Naive thymus-derived CD8-positive, alpha-beta T cell (primary cell): Measurements from ENCODE around the gene RAB1A. TPM values are rescaled to one million over a fixed set of nuclear protein-coding genes. Genes with fewer than 3 reads are reported as not detected.

Experiments used
- ATAC-seq, 2 donors: fragments of 150-1000 bp; cut with Tn5 transposase in 1 of 2; sonication (Bioruptor Pico), chemical (Tn5 transposase) in 1 of 2; 1 replicate in 1 of 2; 2 replicates in 1 of 2; pipeline ENCODE4 v1.10.0; 2021; ENCODE audit warnings: mild to moderate bottlenecking in 2 of 2, moderate library complexity in 2 of 2
- POLR2A ChIA-PET: fragments of 350-600 bp; sonication (Branson Sonifier 250); formaldehyde crosslinking; loops from one replicate; lab custom pipeline; 2021; ENCODE audit warnings: antibody characterized with exemption; lab: Charles Lee
- DNase-seq, 10 donors: peaks; one replicate each; pipeline versions ENCODE4 v3.0.0 to v3.0.0-alpha.2; 2020 to 2022
- H3K27ac Mint-ChIP-seq, 10 donors: one replicate each; pipeline ENCODE4 v1.8.0; 2020 to 2022; ENCODE audit warnings: mild to moderate bottlenecking in 10 of 10, mixed read lengths in 10 of 10, moderate library complexity in 4 of 10, inconsistent platforms in 1 of 10
- H3K27me3 Mint-ChIP-seq, 5 donors: one replicate each; pipeline ENCODE4 v1.8.0; 2021 to 2022; ENCODE audit warnings: mixed read lengths in 5 of 5
- H3K36me3 Mint-ChIP-seq, 3 donors: one replicate each; pipeline ENCODE4 v1.8.0; 2020 to 2022; ENCODE audit warnings: mixed read lengths in 3 of 3, mild to moderate bottlenecking in 2 of 3, inconsistent platforms in 1 of 3
- H3K4me1 Mint-ChIP-seq, 4 donors: one replicate each; pipeline ENCODE4 v1.8.0; 2021 to 2022; ENCODE audit warnings: mixed read lengths in 4 of 4
- H3K4me3 Mint-ChIP-seq, 10 donors: one replicate each; pipeline ENCODE4 v1.8.0; 2020 to 2022; ENCODE audit warnings: mild to moderate bottlenecking in 10 of 10, mixed read lengths in 10 of 10, moderate library complexity in 6 of 10, inconsistent platforms in 1 of 10
- H3K9me3 Mint-ChIP-seq, 9 donors: one replicate each; pipeline ENCODE4 v1.8.0; 2020 to 2022; ENCODE audit warnings: mixed read lengths in 9 of 9, mild to moderate bottlenecking in 3 of 9, inconsistent platforms in 1 of 9, moderate library complexity in 1 of 9
- polyA plus RNA-seq, 3 donors: library from polyadenylated mRNA; unstranded; fragments of 300-500 nt; fragmentation: Illumina TruSeq; gene quantifications; one replicate each; pipeline ENCODE4 v1.2.3, GENCODE V29; 2021
- total RNA-seq, 8 experiments: library from RNA in 2 of 8; stranded (reverse) in 2 of 8; gene quantifications; one replicate each; pipeline ENCODE4 v1.2.3 and lab custom pipeline; 2021 to 2026

The RAB1A gene
- total and polyA plus RNA-seq, 5 experiments from 2014 or later = 38.8 to 51.8 (median 45.4) TPM

- POLR2A ChIA-PET = interaction anchor here (0.8 to 5.0 kb wide), 17 partner anchors 10 to 1467 kb away, joined by 3 to 64 read pairs (median 5); partner anchors contain the start of genes ACTR2, AFTPH, MDH1 and RAB1A
- Mint-ChIP-seq H3K27ac (peak overlapping the region; percentile 79 to 99 (median 96)), H3K4me1 (peaks cover 36 to 82% (median 74%) of the 10 kb centered on the region in 4 donors), H3K36me3 (peaks cover 0 to 2% (median 0%) of the 10 kb centered on the region in 3 donors), H3K9me3 (no peaks in the 10 kb centered on the region), H3K4me3 (peak overlapping the region; percentile 81 to 98 (median 96)), H3K27me3 (no peaks in the 10 kb centered on the region)
- ATAC-seq (peak; percentile 43 to 48), DNase-seq (peak in 5 of 10 donors; percentile 59 to 67 (median 60))
These were observed 74.3 kb downstream of the RAB1A start for GRCh38 chr2:65055422-65056214.

GRCh38 chr2:65054749-65055421 lies 75.0 kb downstream of the RAB1A start:
- Mint-ChIP-seq H3K36me3 (no peaks in the 10 kb centered on the region), H3K4me3 (peak overlapping the region; percentile 81 to 98 (median 96)), H3K4me1 (peaks cover 36 to 75% (median 69%) of the 10 kb centered on the region in 4 donors), H3K27me3 (no peaks in the 10 kb centered on the region), H3K27ac (peak overlapping the region in 9 of 10 donors; percentile 48 to 99 (median 95)), H3K9me3 (no peaks in the 10 kb centered on the region)
- no peak for ATAC-seq
- no peak for DNase-seq
- POLR2A ChIA-PET = interaction anchor here (0.9 to 5.0 kb wide), 11 partner anchors 9 to 1466 kb away, joined by 3 to 64 read pairs (median 5); partner anchors contain the start of genes ACTR2, AFTPH, MDH1 and RAB1A

GRCh38 chr2:65053199-65053598 lies 76.7 kb downstream of the RAB1A start:
- peak overlapping the region in 9 of 10 donors; percentile 62 to 88 (median 81) for H3K27ac Mint-ChIP-seq
- H3K36me3 Mint-ChIP-seq = no peaks in the 10 kb centered on the region
- DNase-seq = peak in 9 of 10 donors; percentile 16 to 78 (median 55)
- peak overlapping the region; percentile 38 to 81 (median 62) for H3K4me3 Mint-ChIP-seq
- H3K9me3 Mint-ChIP-seq = no peaks in the 10 kb centered on the region
- POLR2A ChIA-PET = interaction anchor here (0.6 to 1.7 kb wide), 4 partner anchors 12 to 135 kb away, joined by 4 to 5 read pairs (median 5); partner anchors contain the start of gene RAB1A
- H3K4me1 Mint-ChIP-seq = peaks cover 32 to 58% (median 54%) of the 10 kb centered on the region in 4 donors
- no peaks in the 10 kb centered on the region for H3K27me3 Mint-ChIP-seq
- ATAC-seq = peak; percentile 10 to 38

GRCh38 chr2:65050931-65051330 lies 79.0 kb downstream of the RAB1A start:
- POLR2A ChIA-PET = no interaction called here
- Mint-ChIP-seq H3K4me3 (no peak overlapping the region), H3K27ac (no peak overlapping the region)

GRCh38 chr2:65049010-65049639 lies 80.8 kb downstream of the RAB1A start:
- Mint-ChIP-seq H3K9me3 (peaks cover 0 to 14% (median 8%) of the 10 kb centered on the region in 9 donors), H3K36me3 (peaks cover 15 to 28% (median 27%) of the 10 kb centered on the region in 3 donors), H3K4me3 (no peak overlapping the region), H3K27me3 (no peaks in the 10 kb centered on the region), H3K4me1 (peaks cover 12 to 26% (median 23%) of the 10 kb centered on the region in 4 donors), H3K27ac (peak overlapping the region in 2 of 10 donors; percentile 16)
- no peak for DNase-seq
- POLR2A ChIA-PET = no interaction called here
- no peak for ATAC-seq

More at GRCh38 chr2:65050931-65051330, 79.0 kb downstream of the RAB1A start:
- DNase-seq (no peak), ATAC-seq (no peak)
- Mint-ChIP-seq H3K27me3 (no peaks in the 10 kb centered on the region), H3K4me1 (peaks cover 24 to 43% (median 41%) of the 10 kb centered on the region in 4 donors), H3K36me3 (peaks cover 0 to 12% (median 10%) of the 10 kb centered on the region in 3 donors), H3K9me3 (no peaks in the 10 kb centered on the region)

GRCh38 chr2:65046633-65047407 lies 83.1 kb downstream of the RAB1A start:
- peaks cover 0 to 23% (median 11%) of the 10 kb centered on the region in 9 donors for H3K9me3 Mint-ChIP-seq
- H3K27me3 Mint-ChIP-seq = no peaks in the 10 kb centered on the region
- no peak overlapping the region for H3K27ac Mint-ChIP-seq
- ATAC-seq = no peak
- H3K4me3 Mint-ChIP-seq = no peak overlapping the region
- peaks cover 17 to 42% (median 39%) of the 10 kb centered on the region in 3 donors for H3K36me3 Mint-ChIP-seq
- DNase-seq = no peak
- POLR2A ChIA-PET = interaction anchor here (0.7 to 2.1 kb wide), 3 partner anchors 9 to 83 kb away, joined by 4 to 6 read pairs (median 5); partner anchors contain the start of genes CEP68 and RAB1A
- peaks cover under 1 to 5% (median 3%) of the 10 kb centered on the region in 4 donors for H3K4me1 Mint-ChIP-seq

GRCh38 chr2:65045651-65046050 lies 84.3 kb downstream of the RAB1A start:
- Mint-ChIP-seq H3K27me3 (no peaks in the 10 kb centered on the region), H3K9me3 (peaks cover 0 to 23% (median 11%) of the 10 kb centered on the region in 9 donors), H3K4me1 (peaks cover 0 to 3% (median 1%) of the 10 kb centered on the region in 4 donors), H3K27ac (no peak overlapping the region), H3K4me3 (no peak overlapping the region), H3K36me3 (peaks cover 17 to 46% (median 39%) of the 10 kb centered on the region in 3 donors)
- DNase-seq (no peak), ATAC-seq (no peak)
- POLR2A ChIA-PET = interaction anchor here (0.5 to 2.1 kb wide), 3 partner anchors 10 to 133 kb away, joined by 3 to 4 read pairs (median 3); partner anchors contain the start of gene CEP68

GRCh38 chr2:65044097-65044735 lies 85.7 kb downstream of the RAB1A start:
- no peak overlapping the region for H3K4me3 Mint-ChIP-seq
- peak overlapping the region in 1 of 10 donors; percentile 84 for H3K27ac Mint-ChIP-seq
- peaks cover 0 to 23% (median 11%) of the 10 kb centered on the region in 9 donors for H3K9me3 Mint-ChIP-seq
- no peaks in the 10 kb centered on the region for H3K27me3 Mint-ChIP-seq
- POLR2A ChIA-PET = interaction anchor here (0.6 to 1.4 kb wide), 2 partner anchors 14 to 128 kb away, joined by 3 to 7 read pairs; no protein-coding TSS in a partner anchor
- no peak for ATAC-seq
- H3K36me3 Mint-ChIP-seq = peaks cover 17 to 46% (median 39%) of the 10 kb centered on the region in 3 donors
- peaks cover 6 to 13% (median 8%) of the 10 kb centered on the region in 4 donors for H3K4me1 Mint-ChIP-seq
- DNase-seq = no peak

GRCh38 chr2:65043001-65043400 lies 86.9 kb downstream of the RAB1A start:
- no peak for ATAC-seq
- no peak overlapping the region for H3K4me3 Mint-ChIP-seq
- DNase-seq = no peak
- POLR2A ChIA-PET = interaction anchor here (1.4 to 1.6 kb wide), 2 partner anchors 13 to 15 kb away, joined by 5 to 7 read pairs; partner anchors contain the start of gene CEP68
- peaks cover 17 to 50% (median 42%) of the 10 kb centered on the region in 3 donors for H3K36me3 Mint-ChIP-seq
- H3K27me3 Mint-ChIP-seq = no peaks in the 10 kb centered on the region
- peaks cover 0 to 23% (median 11%) of the 10 kb centered on the region in 9 donors for H3K9me3 Mint-ChIP-seq
- H3K4me1 Mint-ChIP-seq = peaks cover 6 to 13% (median 8%) of the 10 kb centered on the region in 4 donors
- no peak overlapping the region for H3K27ac Mint-ChIP-seq

- DNase-seq (peak; percentile 49 to 85 (median 69)), ATAC-seq (peak; percentile 93 to 99)
- H3K9me3 Mint-ChIP-seq = peaks cover 0 to 23% (median 11%) of the 10 kb centered on the region in 9 donors
- H3K4me3 Mint-ChIP-seq = peak overlapping the region in 6 of 10 donors; percentile 2 to 58 (median 32)
- H3K27me3 Mint-ChIP-seq = no peaks in the 10 kb centered on the region
- H3K36me3 Mint-ChIP-seq = peaks cover 17 to 46% (median 32%) of the 10 kb centered on the region in 3 donors
- POLR2A ChIA-PET = no interaction called here
- peak overlapping the region in 1 of 10 donors; percentile 63 for H3K27ac Mint-ChIP-seq
- peaks cover 6 to 13% (median 8%) of the 10 kb centered on the region in 4 donors for H3K4me1 Mint-ChIP-seq
These were observed 89.3 kb downstream of the RAB1A start for GRCh38 chr2:65040400-65041261.
